K562 (cell line): ENCODE measurements around the gene CHRM4. TPM values are rescaled to one million over a fixed set of nuclear protein-coding genes. Genes with fewer than 3 reads are reported as not detected.

Experiments
- ADNP ChIP-seq: fragments of 200-800 bp; sonication (Bioruptor generic); IDR thresholded peaks from 2 replicates; pipeline ENCODE4 v1.6.1; 2016; ENCODE audit warnings: missing genetic modification characterization, missing compliant biosample characterization
- EHMT2 ChIP-seq: fragments of 450-650 bp; IDR thresholded peaks from 2 replicates; pipeline ENCODE4 v1.6.1; 2018; ENCODE audit warnings: antibody characterized with exemption
- ESRRB ChIP-seq: fragments of 250-450 bp; sonication (Bioruptor Pico); IDR thresholded peaks from 2 replicates; pipeline ENCODE4 v1.5.0; 2020; ENCODE audit warnings: mild to moderate bottlenecking, moderate library complexity, borderline replicate concordance
- FOXJ2 ChIP-seq: fragments of 200-800 bp; sonication (Bioruptor generic); IDR thresholded peaks from 2 replicates; pipeline ENCODE4 v1.6.1; 2016; ENCODE audit warnings: missing genetic modification characterization, missing compliant biosample characterization
- HDAC3 ChIP-seq: fragments of 450-650 bp; IDR thresholded peaks from 2 replicates; pipeline ENCODE4 v1.6.1; 2018; ENCODE audit warnings: borderline replicate concordance, mild to moderate bottlenecking, moderate library complexity; ENCODE audit not compliant: partially characterized antibody
- IRF1 ChIP-seq: sonication (generic); formaldehyde crosslinking; IDR thresholded peaks from 2 replicates; pipeline ENCODE4 v1.8.0; 2022; ENCODE audit warnings: missing genetic modification reagents, mild to moderate bottlenecking, borderline replicate concordance
- KAT7 ChIP-seq: sonication (generic); formaldehyde crosslinking; IDR thresholded peaks from 2 replicates; pipeline ENCODE4 v1.8.0; 2022; ENCODE audit warnings: missing genetic modification reagents, mild to moderate bottlenecking, borderline replicate concordance
- MAFG ChIP-seq: fragments of 450-650 bp; conservative IDR thresholded peaks from 2 replicates; pipeline ENCODE4 v1.6.1; 2016; ENCODE audit warnings: missing genetic modification characterization, missing compliant biosample characterization
- NFIC ChIP-seq: fragments of 450-650 bp; IDR thresholded peaks from 2 replicates; pipeline ENCODE4 v1.6.1; 2017; ENCODE audit warnings: mild to moderate bottlenecking, inconsistent platforms
- NR2C2 ChIP-seq, 2 experiments: fragments of 200-800 bp in 1 of 2; sonication (Bioruptor generic) in 1 of 2; sonication (generic) in 1 of 2; formaldehyde crosslinking in 1 of 2; IDR thresholded peaks; 2 replicates each; pipeline versions ENCODE4 v1.6.1 to v1.8.0; 2016 to 2022; ENCODE audit warnings: mild to moderate bottlenecking in 1 of 2, missing compliant biosample characterization in 1 of 2, missing genetic modification characterization in 1 of 2, missing genetic modification reagents in 1 of 2
- PTTG1 ChIP-seq: fragments of 450-650 bp; IDR thresholded peaks from 2 replicates; pipeline ENCODE4 v1.6.1; 2016; ENCODE audit warnings: low read depth, mild to moderate bottlenecking, missing genetic modification characterization, missing compliant biosample characterization
- PURB ChIP-seq: sonication (generic); formaldehyde crosslinking; IDR thresholded peaks from 2 replicates; pipeline ENCODE4 v1.9.0; 2021; ENCODE audit warnings: low read depth, mild to moderate bottlenecking, missing genetic modification reagents
- RB1 ChIP-seq: fragments of 450-650 bp; IDR thresholded peaks from 2 replicates; pipeline ENCODE4 v1.6.1; 2017; ENCODE audit warnings: low read depth, mild to moderate bottlenecking
- SAP30 ChIP-seq: fragments of 200-600 bp; sonication (generic); IDR thresholded peaks from 2 replicates; pipeline ENCODE4 v1.6.1; 2012; ENCODE audit warnings: borderline replicate concordance, low read depth, mild to moderate bottlenecking, moderate library complexity, low read length, control low read depth, inconsistent platforms; ENCODE audit not compliant: insufficient read depth, poor library complexity, severe bottlenecking
- THAP12 ChIP-seq: fragments of 250-450 bp; sonication (Bioruptor Pico); IDR thresholded peaks from 2 replicates; pipeline ENCODE4 v1.9.0; 2021; ENCODE audit warnings: mild to moderate bottlenecking, inconsistent platforms
- ZBED1 ChIP-seq: IDR thresholded peaks from 2 replicates; pipeline ENCODE4 v1.6.1; 2014
- ZNF592 ChIP-seq: fragments of 450-650 bp; IDR thresholded peaks from 2 replicates; pipeline ENCODE4 v1.6.1; 2017; ENCODE audit warnings: antibody characterized with exemption, mild to moderate bottlenecking
- polyA plus RNA-seq, 8 experiments: library from polyadenylated mRNA; depleted of rRNA in 4 of 8; stranded (reverse) in 5 of 8; unstranded in 3 of 8; fragments of >200 nt; fragmentation: Nextera tagmentation in 2 of 8; fragmentation: Illumina TruSeq in 1 of 8; extraction: Ambion mirVana in 2 of 8; extraction: Trizol in 1 of 8; gene quantifications; 2 replicates each; pipeline versions ENCODE4 v1.2.1 to v1.2.3, GENCODE V29; 2011 to 2014; ENCODE audit warnings: inconsistent platforms in 1 of 8, missing spikeins in 1 of 8
- total RNA-seq, 7 experiments: library from RNA; depleted of rRNA in 6 of 7; stranded (reverse); fragments of >200 nt in 6 of 7; fragmentation: Illumina TruSeq in 2 of 7; extraction: Trizol in 2 of 7; gene quantifications; 2 replicates each; pipeline versions ENCODE4 v1.2.1 to v1.2.3, GENCODE V29; 2011 to 2021; ENCODE audit warnings: low replicate concordance in 1 of 7

Gene CHRM4
- total and polyA plus RNA-seq, 9 of the 15 experiments (the other 6 are each of a cell fraction or from before 2014, with no cell fraction given) = 0.22 to 1.3 (median 0.40) TPM; not detected in 2

GRCh38 chr11:46381819-46382645, 9.5 kb downstream of the CHRM4 start (continued):
- 0 out of 2 replicates have a peak, but pooled peaks have one; percentile 38 for TF ChIP-seq ZNF592
- no peak for TF ChIP-seq FOXJ2 (tag)
- TF ChIP-seq IRF1 (CRISPR knock-in tag) = no peak
- TF ChIP-seq PTTG1 (tag) = no peak
- TF ChIP-seq NFIC = no peak
- no peak for TF ChIP-seq MAFG (tag)
- TF ChIP-seq HDAC3 = no peak
- TF ChIP-seq EHMT2 = no peak
- TF ChIP-seq THAP12 = peak; percentile 66; the same call in 1 of the 2 replicates
- TF ChIP-seq ESRRB (CRISPR knock-in tag) = no peak
- TF ChIP-seq PURB (CRISPR knock-in tag) = no peak
- 0 out of 2 replicates have a peak, but pooled peaks have one; percentile 27 for TF ChIP-seq ZBED1
- TF ChIP-seq NR2C2 (CRISPR knock-in tag; IDR thresholded peaks at IDR 0.05) = no peak
- TF ChIP-seq NR2C2 (tag; IDR thresholded peaks at IDR 0.05) = no peak
- TF ChIP-seq ADNP (tag) = no peak
- peak; percentile 62; the same call in 1 of the 2 replicates for TF ChIP-seq KAT7 (CRISPR knock-in tag)
- TF ChIP-seq RB1 = no peak
- peak; percentile 27 for TF ChIP-seq SAP30
- TF ChIP-seq, all 486 proteins: peak for 59
